ENCODE measurements around the gene EPPIN.

Gene EPPIN

DNA sequence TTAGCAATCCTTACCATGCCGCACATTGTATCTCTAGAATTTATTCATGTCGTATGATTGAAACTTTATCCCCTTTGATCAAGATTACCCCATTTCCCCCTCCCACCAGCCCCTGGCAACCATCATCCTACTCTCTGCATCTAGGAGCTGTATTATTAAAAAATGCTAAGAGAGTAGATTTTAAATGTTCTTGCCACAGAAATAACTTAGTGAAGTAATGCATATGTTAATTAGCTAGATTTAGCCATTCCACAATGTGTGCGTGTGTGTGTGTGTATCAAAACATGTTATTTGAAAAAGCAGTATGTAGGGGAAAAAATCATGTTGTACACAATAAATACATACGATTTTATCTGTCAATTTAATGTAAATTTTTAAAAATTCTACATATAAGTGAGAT is 19.9 kb downstream of the EPPIN start:
- Histone ChIP-seq H3K36me3 (ENCODE audit: insufficient read depth, low read length) (no peaks in the 10 kb centered on the region), H3K9me3 (ENCODE audit: low read length) (no peaks in the 10 kb centered on the region), H3K27ac (ENCODE audit: low read depth, low read length) (no peak overlapping the region), H3K4me3 (ENCODE audit: low read depth in 1 of 2, low read length in 2 of 2) (no peak overlapping the region), H3K4me1 (ENCODE audit: insufficient read depth, low read length) (no peaks in the 10 kb centered on the region), H3K9ac (ENCODE audit: low read length) (no peak overlapping the region), H3K27me3 (ENCODE audit: control insufficient read depth in 1 of 2, insufficient read depth in 2 of 2, low read length in 2 of 2) (no peaks in the 10 kb centered on the region)

GRCh38 chr20:45523821-45524220 is 23.4 kb downstream of the EPPIN start:
- H3K27me3 ChIP-seq (ENCODE audit: control insufficient read depth in 1 of 2, insufficient read depth in 2 of 2, low read length in 2 of 2) = no peaks in the 10 kb centered on the region
- H3K27ac ChIP-seq (ENCODE audit: low read depth, low read length) = no peak overlapping the region
- no peaks in the 10 kb centered on the region for H3K9me3 ChIP-seq (ENCODE audit: low read length)
- no peak overlapping the region for H3K9ac ChIP-seq (ENCODE audit: low read length)
- no peaks in the 10 kb centered on the region for H3K36me3 ChIP-seq (ENCODE audit: insufficient read depth, low read length)
- H3K4me3 ChIP-seq (ENCODE audit: low read depth in 1 of 2, low read length in 2 of 2) = no peak overlapping the region
- no peaks in the 10 kb centered on the region for H3K4me1 ChIP-seq (ENCODE audit: insufficient read depth, low read length)

DNA sequence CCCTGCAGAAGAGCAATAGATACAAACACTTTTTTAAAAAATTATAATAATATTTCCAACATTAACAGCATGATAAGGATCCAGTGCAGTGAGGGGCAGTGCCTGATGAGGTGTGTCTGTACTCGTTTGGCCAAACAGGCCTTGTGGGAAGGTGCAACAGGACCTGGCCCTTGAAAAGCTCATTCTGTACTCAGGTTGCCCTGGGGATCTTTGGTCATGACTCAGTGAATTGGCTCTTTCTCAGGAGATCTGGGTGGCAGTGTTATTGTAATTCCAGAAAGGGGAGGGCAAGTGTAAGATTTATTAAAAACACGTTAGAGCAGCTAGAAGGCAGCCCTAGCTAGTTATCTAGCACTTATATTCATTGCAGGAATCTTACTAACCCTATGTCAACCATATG is 28.9 kb downstream of the EPPIN start:
- Histone ChIP-seq H3K27ac (ENCODE audit: low read depth, low read length) (no peak overlapping the region), H3K36me3 (ENCODE audit: insufficient read depth, low read length) (no peaks in the 10 kb centered on the region), H3K4me1 (ENCODE audit: insufficient read depth, low read length) (no peaks in the 10 kb centered on the region), H3K27me3 (ENCODE audit: control insufficient read depth in 1 of 2, insufficient read depth in 2 of 2, low read length in 2 of 2) (no peaks in the 10 kb centered on the region), H3K4me3 (ENCODE audit: low read depth in 1 of 2, low read length in 2 of 2) (no peak overlapping the region), H3K9ac (ENCODE audit: low read length) (no peak overlapping the region), H3K9me3 (ENCODE audit: low read length) (no peaks in the 10 kb centered on the region)

DNA sequence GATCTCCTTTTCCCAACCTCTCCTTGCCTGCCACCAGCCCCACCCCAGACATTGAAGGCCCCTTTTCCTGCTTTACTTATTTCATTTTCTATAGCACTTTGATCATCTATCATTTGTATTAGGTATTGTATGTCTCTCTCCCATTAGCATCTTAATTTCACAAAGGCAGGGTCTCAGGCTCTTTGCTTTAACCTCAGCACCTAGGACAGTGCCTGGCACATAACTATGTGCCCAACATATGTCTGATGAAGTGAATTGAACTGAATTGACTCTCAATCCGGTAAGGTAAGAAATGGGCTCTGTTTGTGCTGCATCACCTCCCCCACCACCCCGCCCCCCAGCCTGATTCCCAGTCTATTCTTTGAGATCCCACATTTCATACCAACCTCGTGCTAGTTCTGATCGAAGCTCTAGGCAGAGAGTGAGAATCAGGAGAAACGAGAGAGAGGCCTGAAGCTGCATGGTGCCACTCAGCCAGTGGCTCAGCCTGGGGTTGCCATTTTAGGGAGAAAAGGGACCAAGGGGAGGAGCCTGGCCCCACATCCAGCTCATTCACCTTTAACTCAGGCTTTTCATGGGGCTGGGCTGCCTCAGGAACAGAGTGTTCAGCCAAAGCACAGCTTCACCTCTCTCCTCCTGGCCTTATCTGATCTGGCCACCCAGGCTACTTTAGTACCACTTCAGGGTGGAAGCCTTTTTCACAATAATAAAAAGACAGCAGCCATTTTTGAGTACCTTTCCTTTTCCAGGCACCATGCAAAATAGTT is 31.9 kb downstream of the EPPIN start, which contains the start of gene SPINT3:
TSS of gene SPINT3 (minus strand) at position 476 of the 767 bp plus-strand sequence. CDS start at position 462, 14 bp downstream.
- Histone ChIP-seq H3K27me3 (ENCODE audit: control insufficient read depth in 1 of 2, insufficient read depth in 2 of 2, low read length in 2 of 2) (no peaks in the 10 kb centered on the region), H3K4me1 (ENCODE audit: insufficient read depth, low read length) (no peaks in the 10 kb centered on the region), H3K27ac (ENCODE audit: low read depth, low read length) (no peak within 1 kb of the TSS), H3K4me3 (ENCODE audit: low read depth in 1 of 2, low read length in 2 of 2) (no peak within 1 kb of the TSS), H3K36me3 (ENCODE audit: insufficient read depth, low read length) (no peaks in the 10 kb centered on the region), H3K9ac (ENCODE audit: low read length) (no peak within 1 kb of the TSS), H3K9me3 (ENCODE audit: low read length) (no peaks in the 10 kb centered on the region)

DNA sequence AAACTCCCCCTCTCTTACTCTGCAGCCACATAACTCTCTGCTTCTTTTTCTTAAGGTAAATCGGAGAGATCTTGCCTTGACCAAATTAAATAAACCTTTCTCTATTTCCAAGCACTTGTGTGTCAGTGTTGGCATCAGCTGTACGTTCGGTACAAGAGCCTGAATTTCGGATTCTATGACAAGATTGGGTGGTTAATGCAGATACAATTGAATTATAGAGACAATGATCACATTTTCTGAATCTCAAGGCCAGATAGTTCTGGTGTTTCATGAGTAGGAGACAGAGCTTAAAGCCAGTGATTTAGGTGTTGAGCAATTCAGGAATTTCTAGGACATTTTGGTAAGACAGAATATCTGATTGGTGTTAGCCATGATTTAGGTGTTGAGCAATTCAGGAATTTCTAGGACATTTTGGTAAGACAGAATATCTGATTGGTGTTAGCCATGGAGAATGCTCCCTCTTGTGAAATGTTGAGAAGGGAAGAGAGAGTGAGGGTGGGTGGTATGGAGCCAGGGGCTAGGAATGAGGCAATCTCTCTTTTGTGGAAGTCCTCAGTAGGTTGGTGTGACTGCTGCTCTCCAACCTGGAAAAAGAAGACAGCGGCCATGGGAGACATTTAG is 36.8 kb downstream of the EPPIN start:
- Histone ChIP-seq H3K4me1 (ENCODE audit: insufficient read depth, low read length) (no peaks in the 10 kb centered on the region), H3K27me3 (ENCODE audit: control insufficient read depth in 1 of 2, insufficient read depth in 2 of 2, low read length in 2 of 2) (no peaks in the 10 kb centered on the region), H3K9me3 (ENCODE audit: low read length) (no peaks in the 10 kb centered on the region), H3K36me3 (ENCODE audit: insufficient read depth, low read length) (no peaks in the 10 kb centered on the region), H3K4me3 (ENCODE audit: low read depth in 1 of 2, low read length in 2 of 2) (no peak overlapping the region), H3K9ac (ENCODE audit: low read length) (no peak overlapping the region), H3K27ac (ENCODE audit: low read depth, low read length) (no peak overlapping the region)

DNA sequence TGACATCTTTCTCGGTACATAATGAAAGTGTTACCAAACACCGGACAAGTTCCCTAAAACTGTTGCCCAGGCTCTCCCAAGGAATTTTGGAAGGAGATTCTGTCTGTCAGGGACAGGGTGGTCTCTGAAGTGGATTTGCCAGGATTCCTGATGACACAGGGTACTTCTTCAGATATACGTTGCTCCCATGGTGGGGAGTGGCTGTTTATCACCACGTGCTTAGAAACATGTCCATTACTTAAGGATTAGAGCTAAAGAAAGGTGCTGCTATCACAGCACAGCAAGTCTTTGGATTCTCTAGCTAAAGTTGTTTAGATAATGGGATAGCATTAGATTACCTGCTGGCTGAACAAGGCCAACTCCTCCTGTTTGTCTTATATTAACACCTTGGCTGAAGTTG is 38.1 kb downstream of the EPPIN start:
- Histone ChIP-seq H3K4me3 (ENCODE audit: low read depth in 1 of 2, low read length in 2 of 2) (no peak overlapping the region), H3K9ac (ENCODE audit: low read length) (no peak overlapping the region), H3K36me3 (ENCODE audit: insufficient read depth, low read length) (no peaks in the 10 kb centered on the region), H3K9me3 (ENCODE audit: low read length) (no peaks in the 10 kb centered on the region), H3K27ac (ENCODE audit: low read depth, low read length) (no peak overlapping the region), H3K27me3 (ENCODE audit: control insufficient read depth in 1 of 2, insufficient read depth in 2 of 2, low read length in 2 of 2) (no peaks in the 10 kb centered on the region), H3K4me1 (ENCODE audit: insufficient read depth, low read length) (no peaks in the 10 kb centered on the region)

- Histone ChIP-seq H3K4me1 (ENCODE audit: insufficient read depth, low read length) (no peaks in the 10 kb centered on the region), H3K9me3 (ENCODE audit: low read length) (no peaks in the 10 kb centered on the region), H3K9ac (ENCODE audit: low read length) (no peak overlapping the region), H3K27ac (ENCODE audit: low read depth, low read length) (no peak overlapping the region), H3K4me3 (ENCODE audit: low read depth in 1 of 2, low read length in 2 of 2) (no peak overlapping the region), H3K36me3 (ENCODE audit: insufficient read depth, low read length) (no peaks in the 10 kb centered on the region), H3K27me3 (ENCODE audit: control insufficient read depth in 1 of 2, insufficient read depth in 2 of 2, low read length in 2 of 2) (no peaks in the 10 kb centered on the region)
These were observed 38.9 kb downstream of the EPPIN start for GRCh38 chr20:45508068-45508886.

DNA sequence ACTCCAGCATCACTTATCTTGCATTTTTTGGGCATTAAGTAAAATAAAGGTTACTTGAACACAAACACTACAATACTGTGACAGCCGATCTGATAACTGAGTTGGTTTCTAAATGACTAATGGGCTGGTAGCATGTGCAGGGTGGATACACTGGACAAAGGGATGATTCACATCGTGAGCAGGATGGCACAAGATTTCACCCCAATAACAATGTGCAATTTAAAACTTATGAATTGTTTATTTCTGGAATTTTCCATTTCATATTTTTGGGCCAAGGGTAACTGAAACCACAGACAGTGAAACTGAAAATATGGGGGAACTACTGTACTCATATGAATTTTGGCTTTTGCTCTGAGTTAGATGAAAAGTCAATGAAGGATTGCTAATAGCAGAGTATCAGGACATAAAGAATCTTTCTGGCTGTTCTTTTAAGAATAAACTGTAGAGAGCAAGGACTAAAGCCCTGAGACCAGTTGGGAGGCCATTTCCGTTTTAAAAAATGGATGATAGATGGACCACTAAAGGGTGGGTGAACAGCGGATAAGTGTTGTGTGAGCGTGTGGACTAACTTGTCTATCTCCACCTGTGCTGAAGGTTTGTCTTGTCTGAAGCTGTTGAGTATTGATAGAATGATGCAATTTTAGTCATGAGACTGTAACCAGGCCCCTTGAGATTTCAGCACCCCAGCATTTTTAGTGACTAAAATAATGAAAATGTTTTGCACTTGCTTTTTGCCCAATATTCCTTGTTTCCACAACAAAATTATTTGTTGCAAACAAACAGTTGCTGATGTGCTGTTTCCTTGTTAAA is 40.0 kb downstream of the EPPIN start:
- H3K4me3 ChIP-seq (ENCODE audit: low read depth in 1 of 2, low read length in 2 of 2) = no peak overlapping the region
- H3K9ac ChIP-seq (ENCODE audit: low read length) = no peak overlapping the region
- H3K27me3 ChIP-seq (ENCODE audit: control insufficient read depth in 1 of 2, insufficient read depth in 2 of 2, low read length in 2 of 2) = no peaks in the 10 kb centered on the region
- no peaks in the 10 kb centered on the region for H3K4me1 ChIP-seq (ENCODE audit: insufficient read depth, low read length)
- H3K27ac ChIP-seq (ENCODE audit: low read depth, low read length) = no peak overlapping the region
- H3K36me3 ChIP-seq (ENCODE audit: insufficient read depth, low read length) = no peaks in the 10 kb centered on the region
- no peaks in the 10 kb centered on the region for H3K9me3 ChIP-seq (ENCODE audit: low read length)

- peaks cover 4% of the 10 kb centered on the region for H3K4me1 ChIP-seq (ENCODE audit: insufficient read depth, low read length)
These were observed 40.8 kb downstream of the EPPIN start for GRCh38 chr20:45506398-45506797.

GRCh38 chr20:45503403-45503802 is 43.8 kb downstream of the EPPIN start:
- Histone ChIP-seq H3K27me3 (ENCODE audit: control insufficient read depth in 1 of 2, insufficient read depth in 2 of 2, low read length in 2 of 2) (no peaks in the 10 kb centered on the region), H3K36me3 (ENCODE audit: insufficient read depth, low read length) (no peaks in the 10 kb centered on the region), H3K27ac (ENCODE audit: low read depth, low read length) (no peak overlapping the region), H3K9ac (ENCODE audit: low read length) (no peak overlapping the region), H3K4me1 (ENCODE audit: insufficient read depth, low read length) (peaks cover 4% of the 10 kb centered on the region), H3K4me3 (ENCODE audit: low read depth in 1 of 2, low read length in 2 of 2) (no peak overlapping the region), H3K9me3 (ENCODE audit: low read length) (no peaks in the 10 kb centered on the region)

More at GRCh38 chr20:45506398-45506797, 40.8 kb downstream of the EPPIN start:
- no peak overlapping the region for H3K9ac ChIP-seq (ENCODE audit: low read length)
- no peak overlapping the region for H3K27ac ChIP-seq (ENCODE audit: low read depth, low read length)
- H3K27me3 ChIP-seq (ENCODE audit: control insufficient read depth in 1 of 2, insufficient read depth in 2 of 2, low read length in 2 of 2) = no peaks in the 10 kb centered on the region
- no peaks in the 10 kb centered on the region for H3K36me3 ChIP-seq (ENCODE audit: insufficient read depth, low read length)
- H3K4me3 ChIP-seq (ENCODE audit: low read depth in 1 of 2, low read length in 2 of 2) = no peak overlapping the region
- no peaks in the 10 kb centered on the region for H3K9me3 ChIP-seq (ENCODE audit: low read length)

DNA sequence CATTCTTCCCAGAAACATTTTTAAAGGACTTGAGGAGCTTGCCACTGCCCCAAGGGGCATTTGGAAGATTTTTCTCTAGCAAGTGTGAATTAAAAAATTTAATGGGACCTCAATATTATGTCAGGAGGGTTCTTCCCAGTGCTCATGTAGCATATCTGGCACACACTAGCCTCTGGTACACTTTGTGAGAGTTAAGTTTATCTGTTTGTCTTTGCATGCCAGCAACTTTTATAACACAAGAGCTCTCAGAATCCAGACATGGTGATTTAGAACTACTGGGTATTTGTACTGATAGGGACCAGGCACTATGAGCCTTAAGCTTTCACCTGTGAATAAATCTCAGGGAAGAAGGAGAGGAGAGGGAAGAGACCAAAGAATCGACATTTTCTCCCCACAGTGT is 44.6 kb downstream of the EPPIN start:
- Histone ChIP-seq H3K36me3 (ENCODE audit: insufficient read depth, low read length) (no peaks in the 10 kb centered on the region), H3K4me1 (ENCODE audit: insufficient read depth, low read length) (peaks cover 4% of the 10 kb centered on the region), H3K27ac (ENCODE audit: low read depth, low read length) (no peak overlapping the region), H3K9ac (ENCODE audit: low read length) (no peak overlapping the region), H3K27me3 (ENCODE audit: control insufficient read depth in 1 of 2, insufficient read depth in 2 of 2, low read length in 2 of 2) (no peaks in the 10 kb centered on the region), H3K4me3 (ENCODE audit: low read depth in 1 of 2, low read length in 2 of 2) (no peak overlapping the region), H3K9me3 (ENCODE audit: low read length) (no peaks in the 10 kb centered on the region)

Data from muscle layer of colon (tissue), 2 donors.